HepG2 (cell line): Measurements from ENCODE around the gene HDAC5. TPM values are rescaled to one million over a fixed set of nuclear protein-coding genes. Genes with fewer than 3 reads are reported as not detected.

Experiments used
- ATAD3A ChIP-seq: sonication (generic); formaldehyde crosslinking; IDR thresholded peaks from 2 replicates; pipeline ENCODE4 v1.4.0; 2020; ENCODE audit warnings: missing genetic modification reagents
- BCL3 ChIP-seq: sonication (generic); formaldehyde crosslinking; IDR thresholded peaks from 2 replicates; pipeline ENCODE4 v1.5.1; 2020; ENCODE audit warnings: mild to moderate bottlenecking, missing genetic modification reagents, moderate library complexity
- CREBL2 ChIP-seq: sonication (generic); formaldehyde crosslinking; IDR thresholded peaks from 2 replicates; pipeline ENCODE4 v1.8.1; 2023; ENCODE audit warnings: missing genetic modification reagents, mild to moderate bottlenecking, borderline replicate concordance
- ERF ChIP-seq: IDR thresholded peaks from 2 replicates; pipeline ENCODE4 v1.6.1; 2018; ENCODE audit warnings: missing biosample characterization, missing genetic modification reagents
- ETS1 ChIP-seq: sonication (generic); formaldehyde crosslinking; IDR thresholded peaks from 2 replicates; pipeline ENCODE4 v1.4.0; 2020; ENCODE audit warnings: missing genetic modification reagents
- FOXJ3 ChIP-seq: sonication (generic); formaldehyde crosslinking; IDR thresholded peaks from 2 replicates; pipeline ENCODE4 v1.4.0; 2020; ENCODE audit warnings: missing genetic modification reagents, mild to moderate bottlenecking, borderline replicate concordance
- FOXO1 ChIP-seq: sonication (generic); formaldehyde crosslinking; IDR thresholded peaks from 2 replicates; pipeline ENCODE4 v1.4.0; 2020; ENCODE audit warnings: missing genetic modification reagents
- HDAC6 ChIP-seq: fragments of 200-600 bp; sonication (generic); IDR thresholded peaks from 2 replicates; pipeline ENCODE4 v1.7.0; 2017; ENCODE audit warnings: mild to moderate bottlenecking, antibody characterized with exemption, low read length, low read depth
- HES4 ChIP-seq: sonication (generic); formaldehyde crosslinking; IDR thresholded peaks from 2 replicates; pipeline ENCODE4 v1.9.0; 2021; ENCODE audit warnings: mild to moderate bottlenecking, missing genetic modification reagents, borderline replicate concordance
- HOXA9 ChIP-seq: sonication (generic); formaldehyde crosslinking; IDR thresholded peaks from 2 replicates; pipeline ENCODE4 v1.8.1; 2022; ENCODE audit warnings: missing genetic modification reagents, mild to moderate bottlenecking, moderate library complexity, borderline replicate concordance
- RFXAP ChIP-seq: sonication (generic); formaldehyde crosslinking; IDR thresholded peaks from 2 replicates; pipeline ENCODE4 v1.4.0; 2020; ENCODE audit warnings: missing genetic modification reagents, borderline replicate concordance
- SIX1 ChIP-seq: sonication (generic); formaldehyde crosslinking; IDR thresholded peaks from 2 replicates; pipeline ENCODE4 v1.4.0; 2020; ENCODE audit warnings: missing genetic modification reagents, borderline replicate concordance
- TCF12 ChIP-seq, 2 experiments: fragments of 450-650 bp in 1 of 2; sonication (generic) in 1 of 2; formaldehyde crosslinking in 1 of 2; IDR thresholded peaks; 2 replicates each; pipeline versions ENCODE4 v1.6.1 to v1.8.0; 2017 to 2022; ENCODE audit warnings: antibody characterized with exemption in 1 of 2, mild to moderate bottlenecking in 1 of 2, missing genetic modification reagents in 1 of 2, moderate library complexity in 1 of 2
- TRIM24 ChIP-seq: sonication (generic); formaldehyde crosslinking; IDR thresholded peaks from 2 replicates; pipeline ENCODE4 v1.8.0; 2022; ENCODE audit warnings: mild to moderate bottlenecking, missing genetic modification reagents
- ZBTB21 ChIP-seq: sonication (generic); formaldehyde crosslinking; IDR thresholded peaks from 2 replicates; pipeline ENCODE4 v1.4.0; 2020; ENCODE audit warnings: missing genetic modification reagents
- ZNF496 ChIP-seq: sonication (generic); formaldehyde crosslinking; IDR thresholded peaks from 2 replicates; pipeline ENCODE4 v1.8.1; 2023; ENCODE audit warnings: mild to moderate bottlenecking, moderate library complexity, missing genetic modification reagents; ENCODE audit not compliant: insufficient replicate concordance
- ZNF562 ChIP-seq: sonication (generic); formaldehyde crosslinking; IDR thresholded peaks from 2 replicates; pipeline ENCODE4 v1.8.0; 2022; ENCODE audit warnings: missing genetic modification reagents, borderline replicate concordance
- ZNF563 ChIP-seq: sonication (generic); formaldehyde crosslinking; IDR thresholded peaks from 2 replicates; pipeline ENCODE4 v1.8.0; 2022; ENCODE audit warnings: mild to moderate bottlenecking, moderate library complexity, missing genetic modification reagents
- ZNF670 ChIP-seq: sonication (generic); formaldehyde crosslinking; IDR thresholded peaks from 2 replicates; pipeline ENCODE4 v1.8.0; 2022; ENCODE audit warnings: mild to moderate bottlenecking, missing genetic modification reagents, borderline replicate concordance
- polyA plus RNA-seq, 8 experiments: library from polyadenylated mRNA; depleted of rRNA in 3 of 8; stranded (reverse) in 7 of 8; unstranded in 1 of 8; fragments of >200 nt; fragmentation: Illumina TruSeq in 4 of 8; extraction: Trizol in 4 of 8; gene quantifications; 2 replicates each; pipeline versions ENCODE4 v1.2.1 to v1.2.3, GENCODE V29; 2011 to 2016; ENCODE audit warnings: low read depth in 4 of 8, missing spikeins in 1 of 8, mixed read lengths in 1 of 8; ENCODE audit not compliant: insufficient read depth in 1 of 8
- total RNA-seq, 5 experiments: library from RNA; depleted of rRNA; stranded (reverse); fragments of >200 nt; fragmentation: Illumina TruSeq; extraction: Trizol; gene quantifications; 2 replicates each; pipeline ENCODE4 v1.2.3, GENCODE V29; 2016; ENCODE audit warnings: low read depth in 1 of 5
- TF ChIP-seq, protein P1 (sequence below): sonication (generic); formaldehyde crosslinking; IDR thresholded peaks from 2 replicates; pipeline ENCODE4 v1.4.0; 2020; ENCODE audit warnings: mild to moderate bottlenecking, missing genetic modification reagents
- TF ChIP-seq, protein P2 (sequence below), 2 experiments: sonication (generic) in 1 of 2; formaldehyde crosslinking in 1 of 2; IDR thresholded peaks; 2 replicates each; pipeline versions ENCODE4 v1.5.1 to v1.6.1; 2011 to 2020; ENCODE audit warnings: borderline replicate concordance in 1 of 2, low read depth in 1 of 2, low read length in 1 of 2, mild to moderate bottlenecking in 1 of 2, missing genetic modification reagents in 1 of 2, moderate library complexity in 1 of 2

HDAC5 gene
- total and polyA plus RNA-seq, 2 of the 13 experiments (the other 11 are each of a cell fraction or from before 2014, with no cell fraction given): 46.4 to 85.4 TPM

GRCh38 chr17:44066204-44066930 lies 57.1 kb downstream of the HDAC5 start, which contains the start of gene LSM12 (continued):
- TF ChIP-seq, protein P1, sequence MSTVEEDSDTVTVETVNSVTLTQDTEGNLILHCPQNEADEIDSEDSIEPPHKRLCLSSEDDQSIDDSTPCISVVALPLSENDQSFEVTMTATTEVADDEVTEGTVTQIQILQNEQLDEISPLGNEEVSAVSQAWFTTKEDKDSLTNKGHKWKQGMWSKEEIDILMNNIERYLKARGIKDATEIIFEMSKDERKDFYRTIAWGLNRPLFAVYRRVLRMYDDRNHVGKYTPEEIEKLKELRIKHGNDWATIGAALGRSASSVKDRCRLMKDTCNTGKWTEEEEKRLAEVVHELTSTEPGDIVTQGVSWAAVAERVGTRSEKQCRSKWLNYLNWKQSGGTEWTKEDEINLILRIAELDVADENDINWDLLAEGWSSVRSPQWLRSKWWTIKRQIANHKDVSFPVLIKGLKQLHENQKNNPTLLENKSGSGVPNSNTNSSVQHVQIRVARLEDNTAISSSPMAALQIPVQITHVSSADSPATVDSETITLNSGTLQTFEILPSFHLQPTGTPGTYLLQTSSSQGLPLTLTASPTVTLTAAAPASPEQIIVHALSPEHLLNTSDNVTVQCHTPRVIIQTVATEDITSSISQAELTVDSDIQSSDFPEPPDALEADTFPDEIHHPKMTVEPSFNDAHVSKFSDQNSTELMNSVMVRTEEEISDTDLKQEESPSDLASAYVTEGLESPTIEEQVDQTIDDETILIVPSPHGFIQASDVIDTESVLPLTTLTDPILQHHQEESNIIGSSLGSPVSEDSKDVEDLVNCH (CRISPR knock-in tag): no peak; the same call in 1 of the 2 replicates
- TF ChIP-seq CREBL2 (CRISPR knock-in tag) (no peak), RFXAP (CRISPR knock-in tag) (peak; percentile 48; the same call in 1 of the 2 replicates), TRIM24 (CRISPR knock-in tag) (no peak), ATAD3A (CRISPR knock-in tag) (no peak), ZNF562 (no peak), ETS1 (no peak), ZNF496 (no peak), HDAC6 (no peak), ZNF563 (CRISPR knock-in tag) (peak; percentile 90; the same call in 1 of the 2 replicates), SIX1 (CRISPR knock-in tag) (no peak), HES4 (CRISPR knock-in tag) (peak; percentile 52; the same call in 1 of the 2 replicates), HOXA9 (CRISPR knock-in tag) (no peak), TCF12 (IDR thresholded peaks at IDR 0.05) (no peak), TCF12 (CRISPR knock-in tag; IDR thresholded peaks at IDR 0.05) (peak; percentile 15; the same call in 1 of the 2 replicates), ERF (CRISPR knock-in tag) (peak; percentile 19; the same call in 1 of the 2 replicates), FOXJ3 (CRISPR knock-in tag) (no peak), ZBTB21 (CRISPR knock-in tag) (no peak), ZNF670 (no peak; the same call in 1 of the 2 replicates), BCL3 (peak; percentile 79; the same call in 1 of the 2 replicates), FOXO1 (CRISPR knock-in tag) (no peak; the same call in 1 of the 2 replicates)
- TF ChIP-seq, protein P2, sequence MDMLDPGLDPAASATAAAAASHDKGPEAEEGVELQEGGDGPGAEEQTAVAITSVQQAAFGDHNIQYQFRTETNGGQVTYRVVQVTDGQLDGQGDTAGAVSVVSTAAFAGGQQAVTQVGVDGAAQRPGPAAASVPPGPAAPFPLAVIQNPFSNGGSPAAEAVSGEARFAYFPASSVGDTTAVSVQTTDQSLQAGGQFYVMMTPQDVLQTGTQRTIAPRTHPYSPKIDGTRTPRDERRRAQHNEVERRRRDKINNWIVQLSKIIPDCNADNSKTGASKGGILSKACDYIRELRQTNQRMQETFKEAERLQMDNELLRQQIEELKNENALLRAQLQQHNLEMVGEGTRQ (IDR thresholded peaks at IDR 0.05; ENCODE audit: low read depth, low read length): no peak
- TF ChIP-seq, protein P2 (CRISPR knock-in tag; IDR thresholded peaks at IDR 0.05; ENCODE audit: borderline replicate concordance): no peak
